Measurements from ENCODE around the gene SLC35F1. TPM values are rescaled to one million over a fixed set of nuclear protein-coding genes. Genes with fewer than 3 reads are reported as not detected.

Gene SLC35F1
- total RNA-seq, 1 experiment from 2014 or later = not detected

- H4K20me1 ChIP-seq (ENCODE audit: insufficient read depth) = no peaks in the 10 kb centered on the region
- no peaks in the 10 kb centered on the region for H3K9me3 ChIP-seq (ENCODE audit: insufficient read depth, low read depth)
- H3K79me2 ChIP-seq (ENCODE audit: low read depth) = no peaks in the 10 kb centered on the region
- H3K4me1 ChIP-seq (replicated peaks; ENCODE audit: insufficient read depth) = no peaks in the 10 kb centered on the region
- H3K27ac ChIP-seq = no peak overlapping the region
- intact Hi-C loops (cut with micrococcal nuclease; ENCODE audit: unreplicated experiment) = no loop called here
- no peaks in the 10 kb centered on the region for H3F3A ChIP-seq (ENCODE audit: insufficient read depth, low read depth)
- H3K9me2 ChIP-seq (ENCODE audit: insufficient read depth) = no peaks in the 10 kb centered on the region
- BruUV-seq (replicated peaks) = no TSS peak
- POLR2A ChIA-PET (ENCODE audit: unreplicated experiment) = no interaction called here
- no peaks in the 10 kb centered on the region for H3K36me3 ChIP-seq (ENCODE audit: low read depth)
- no peak overlapping the region for H3K4me3 ChIP-seq
- H3K4me2 ChIP-seq = no peak overlapping the region
- DNase-seq = no peak
- TF ChIP-seq CTCF (conservative IDR thresholded peaks at IDR 0.05) (no peak), EZH2 (IDR thresholded peaks at IDR 0.05; ENCODE audit: low read depth) (no peak)
- H3K27me3 ChIP-seq (ENCODE audit: insufficient read depth, low read depth) = no peaks in the 10 kb centered on the region
- no peak overlapping the region for H2AFZ ChIP-seq
- CTCF ChIA-PET = no interaction called here
Observed at GRCh38 chr6:118216751-118217150, 309.7 kb downstream of the SLC35F1 start.

GRCh38 chr6:118218156-118218555 lies 311.1 kb downstream of the SLC35F1 start:
- no peaks in the 10 kb centered on the region for H3K27me3 ChIP-seq (ENCODE audit: insufficient read depth, low read depth)
- H2AFZ ChIP-seq = no peak overlapping the region
- CTCF ChIA-PET = no interaction called here
- no peaks in the 10 kb centered on the region for H3K36me3 ChIP-seq (ENCODE audit: low read depth)
- no peak overlapping the region for H3K4me3 ChIP-seq
- TF ChIP-seq EZH2 (IDR thresholded peaks at IDR 0.05; ENCODE audit: low read depth) (no peak), CTCF (conservative IDR thresholded peaks at IDR 0.05) (no peak)
- no peaks in the 10 kb centered on the region for H4K20me1 ChIP-seq (ENCODE audit: insufficient read depth)
- H3K27ac ChIP-seq = no peak overlapping the region
- no TSS peak for BruUV-seq (replicated peaks)
- no peaks in the 10 kb centered on the region for H3K9me2 ChIP-seq (ENCODE audit: insufficient read depth)
- intact Hi-C loops (cut with micrococcal nuclease; ENCODE audit: unreplicated experiment) = no loop called here
- DNase-seq = no peak
- no peak overlapping the region for H3K4me2 ChIP-seq
- no peaks in the 10 kb centered on the region for H3K79me2 ChIP-seq (ENCODE audit: low read depth)
- no peaks in the 10 kb centered on the region for H3F3A ChIP-seq (ENCODE audit: insufficient read depth, low read depth)
- POLR2A ChIA-PET (ENCODE audit: unreplicated experiment) = no interaction called here
- no peaks in the 10 kb centered on the region for H3K9me3 ChIP-seq (ENCODE audit: insufficient read depth, low read depth)
- no peaks in the 10 kb centered on the region for H3K4me1 ChIP-seq (replicated peaks; ENCODE audit: insufficient read depth)

- Histone ChIP-seq H3K4me3 (no peak overlapping the region), H3K27ac (no peak overlapping the region), H3K4me2 (no peak overlapping the region), H3K27me3 (ENCODE audit: insufficient read depth, low read depth) (no peaks in the 10 kb centered on the region), H4K20me1 (ENCODE audit: insufficient read depth) (no peaks in the 10 kb centered on the region), H3K9me3 (ENCODE audit: insufficient read depth, low read depth) (no peaks in the 10 kb centered on the region), H3K9me2 (ENCODE audit: insufficient read depth) (no peaks in the 10 kb centered on the region), H2AFZ (no peak overlapping the region), H3K79me2 (ENCODE audit: low read depth) (no peaks in the 10 kb centered on the region), H3K4me1 (replicated peaks; ENCODE audit: insufficient read depth) (no peaks in the 10 kb centered on the region), H3F3A (ENCODE audit: insufficient read depth, low read depth) (no peaks in the 10 kb centered on the region), H3K36me3 (ENCODE audit: low read depth) (no peaks in the 10 kb centered on the region)
- intact Hi-C loops (cut with micrococcal nuclease; ENCODE audit: unreplicated experiment) = no loop called here
- ChIA-PET CTCF (no interaction called here), POLR2A (ENCODE audit: unreplicated experiment) (no interaction called here)
- no peak for DNase-seq
- no peak for TF ChIP-seq EZH2 (IDR thresholded peaks at IDR 0.05; ENCODE audit: low read depth)
- TF ChIP-seq CTCF (conservative IDR thresholded peaks at IDR 0.05) = no peak
- BruUV-seq (replicated peaks) = no TSS peak
Observed at GRCh38 chr6:118220429-118221128, 313.5 kb downstream of the SLC35F1 start.

Measured in PC-9 (cell line).